A549 (cell line): Measurements from ENCODE around the gene S100A11. TPM values are rescaled to one million over a fixed set of nuclear protein-coding genes. Genes with fewer than 3 reads are reported as not detected.

Source experiments
- ATAC-seq, 2 experiments: fragments of 200-7000 bp in 1 of 2; fragments of >200 bp in 1 of 2; cut with Nextera tagmentation in 1 of 2; cut with Tn5 transposase in 1 of 2; 3 replicates each; pipeline versions ENCODE4 v1.8.0 to v1.9.1; 2018 to 2020; ENCODE audit warnings: mild to moderate bottlenecking in 1 of 2, moderate library complexity in 1 of 2
- CTCF ChIA-PET: fragments of 300-600 bp; sonication (Branson Sonifier 250); formaldehyde crosslinking; extraction: SDS; loops from one replicate; lab custom pipeline; 2021; ENCODE audit warnings: antibody characterized with exemption, inconsistent platforms; lab: Yijun Ruan, JAX
- POLR2A ChIA-PET: fragments of 350-600 bp; formaldehyde crosslinking; extraction: SDS; loops from one replicate; lab custom pipeline; 2021; ENCODE audit warnings: antibody characterized with exemption, inconsistent platforms; lab: Yijun Ruan, JAX
- DNase-seq, 2 experiments: peaks; one replicate each; pipeline versions ENCODE4 v3.0.0 to v3.0.0-alpha.2; 2011 to 2016; ENCODE audit warnings: low read depth in 1 of 2, low spot score in 1 of 2
- FAIRE-seq: peaks from 2 replicates; lab custom pipeline; 2011; peaks lifted over from hg19 to GRCh38; lab: Jason Lieb, UNC
- H3K27ac ChIP-seq, 2 experiments: fragments of >200 bp; sonication (Bioruptor Twin); formaldehyde crosslinking; 3 replicates each; pipeline ENCODE4 v1.5.1; 2016 to 2017
- H3K4me1 ChIP-seq: fragments of >200 bp; sonication (Bioruptor Twin); formaldehyde crosslinking; 3 replicates; pipeline ENCODE4 v1.6.1; 2016
- H3K4me2 ChIP-seq: fragments of >200 bp; sonication (Bioruptor Twin); formaldehyde crosslinking; 3 replicates; pipeline ENCODE4 v1.6.1; 2016
- H3K4me3 ChIP-seq: fragments of >200 bp; sonication (Bioruptor Twin); formaldehyde crosslinking; 3 replicates; pipeline ENCODE4 v1.5.1; 2016
- H3K9me3 ChIP-seq: fragments of >200 bp; sonication (Bioruptor Twin); formaldehyde crosslinking; 3 replicates; pipeline ENCODE4 v1.6.1; 2016
- ATOH8 ChIP-seq: fragments of 250-450 bp; sonication (Bioruptor Pico); IDR thresholded peaks from 2 replicates; pipeline ENCODE4 v1.5.0; 2020; ENCODE audit warnings: low read depth, mild to moderate bottlenecking, moderate library complexity
- BCL3 ChIP-seq: fragments of >200 bp; sonication (Bioruptor Twin); formaldehyde crosslinking; IDR thresholded peaks from 3 replicates; pipeline ENCODE4 v1.6.1; 2016
- CHD2 ChIP-seq: fragments of 150-350 bp; IDR thresholded peaks from 2 replicates; pipeline ENCODE4 v1.6.1; 2014; ENCODE audit warnings: low read length; ENCODE audit not compliant: partially characterized antibody
- CHD4 ChIP-seq: fragments of 200-600 bp; sonication (generic); IDR thresholded peaks from 2 replicates; pipeline ENCODE4 v1.6.1; 2016; ENCODE audit warnings: antibody characterized with exemption, mild to moderate bottlenecking, borderline replicate concordance
- E2F6 ChIP-seq: IDR thresholded peaks from 2 replicates; pipeline ENCODE4 v1.6.1; 2012; ENCODE audit warnings: low read depth, borderline replicate concordance
- EHF ChIP-seq: fragments of 250-450 bp; sonication (Bioruptor Pico); IDR thresholded peaks from 2 replicates; pipeline ENCODE4 v1.5.0; 2020; ENCODE audit warnings: mild to moderate bottlenecking
- ELK1 ChIP-seq: fragments of 150-350 bp; IDR thresholded peaks from 2 replicates; pipeline ENCODE4 v1.6.1; 2014; ENCODE audit warnings: low read depth, mild to moderate bottlenecking, low read length
- FOSB ChIP-seq: fragments of 250-450 bp; sonication (Bioruptor Pico); IDR thresholded peaks from 2 replicates; pipeline ENCODE4 v1.5.0; 2020; ENCODE audit warnings: mild to moderate bottlenecking, moderate library complexity
- FOSL2 ChIP-seq, 2 experiments: fragments of 450-650 bp in 1 of 2; fragments of >200 bp in 1 of 2; sonication (Bioruptor Twin) in 1 of 2; formaldehyde crosslinking; IDR thresholded peaks; 2 replicates each; pipeline versions ENCODE4 v1.5.0 to v1.6.1; 2016 to 2020; ENCODE audit warnings: mild to moderate bottlenecking in 1 of 2, moderate library complexity in 1 of 2
- GATA3 ChIP-seq: IDR thresholded peaks from 2 replicates; pipeline ENCODE4 v1.6.1; 2012; ENCODE audit warnings: borderline replicate concordance
- HEYL ChIP-seq: fragments of 250-450 bp; sonication (Bioruptor Pico); IDR thresholded peaks from 2 replicates; pipeline ENCODE4 v1.8.0; 2021; ENCODE audit warnings: mild to moderate bottlenecking, moderate library complexity
- HOXA7 ChIP-seq: fragments of 250-450 bp; sonication (Bioruptor Pico); IDR thresholded peaks from 2 replicates; pipeline ENCODE4 v1.5.0; 2020; ENCODE audit warnings: mild to moderate bottlenecking, moderate library complexity
- HOXB13 ChIP-seq: fragments of 250-450 bp; sonication (Bioruptor Pico); IDR thresholded peaks from 2 replicates; pipeline ENCODE4 v1.5.0; 2020; ENCODE audit warnings: low read depth, mild to moderate bottlenecking, moderate library complexity
- HOXB5 ChIP-seq: fragments of 250-450 bp; sonication (Bioruptor Pico); IDR thresholded peaks from 2 replicates; pipeline ENCODE4 v1.5.0; 2020; ENCODE audit warnings: mild to moderate bottlenecking, moderate library complexity
- KDM1A ChIP-seq: fragments of 200-600 bp; sonication (generic); IDR thresholded peaks from 2 replicates; pipeline ENCODE4 v1.6.1; 2016; ENCODE audit warnings: low read depth, mild to moderate bottlenecking
- MAFK ChIP-seq: fragments of 450-650 bp; IDR thresholded peaks from 2 replicates; pipeline ENCODE4 v1.6.1; 2014; ENCODE audit not compliant: partially characterized antibody
- MAX ChIP-seq: IDR thresholded peaks from 2 replicates; pipeline ENCODE4 v1.6.1; 2012
- MAZ ChIP-seq: fragments of 150-350 bp; IDR thresholded peaks from 2 replicates; pipeline ENCODE4 v1.6.1; 2014; ENCODE audit warnings: antibody characterized with exemption, low read depth, low read length, borderline replicate concordance
- MYC ChIP-seq: IDR thresholded peaks from 2 replicates; pipeline ENCODE4 v1.6.1; 2012; ENCODE audit warnings: mild to moderate bottlenecking, inconsistent platforms, low read length, improper control_type of control experiment, borderline replicate concordance
- NFE2L2 ChIP-seq: fragments of 150-350 bp; conservative IDR thresholded peaks from 2 replicates; pipeline ENCODE4 v1.6.1; 2014; ENCODE audit warnings: low read length
- PBX3 ChIP-seq: IDR thresholded peaks from 2 replicates; pipeline ENCODE4 v1.6.1; 2012
- PHF8 ChIP-seq: fragments of 200-600 bp; sonication (generic); IDR thresholded peaks from 2 replicates; pipeline ENCODE4 v1.6.1; 2016; ENCODE audit warnings: low read depth, mild to moderate bottlenecking, antibody characterized with exemption, moderate library complexity, borderline replicate concordance
- POLR2AphosphoS2 ChIP-seq: conservative IDR thresholded peaks from 2 replicates; pipeline ENCODE4 v1.6.1; 2012; ENCODE audit warnings: low read length, improper control_type of control experiment, inconsistent platforms
- RARB ChIP-seq: fragments of 250-450 bp; sonication (Bioruptor Pico); IDR thresholded peaks from 2 replicates; pipeline ENCODE4 v1.8.0; 2021; ENCODE audit warnings: mild to moderate bottlenecking, moderate library complexity
- RNF2 ChIP-seq: fragments of 200-600 bp; sonication (generic); IDR thresholded peaks from 2 replicates; pipeline ENCODE4 v1.6.1; 2016; ENCODE audit warnings: low read depth, mild to moderate bottlenecking, antibody characterized with exemption, moderate library complexity, borderline replicate concordance
- SMC3 ChIP-seq: fragments of >200 bp; sonication (Bioruptor Twin); formaldehyde crosslinking; IDR thresholded peaks from 3 replicates; pipeline ENCODE4 v1.6.1; 2018; ENCODE audit warnings: inconsistent platforms
- SREBF2 ChIP-seq: fragments of 450-650 bp; IDR thresholded peaks from 2 replicates; pipeline ENCODE4 v1.6.1; 2014; ENCODE audit warnings: mild to moderate bottlenecking, moderate library complexity
- TFCP2L1 ChIP-seq: fragments of 250-450 bp; sonication (Bioruptor Pico); IDR thresholded peaks from 2 replicates; pipeline ENCODE4 v1.5.0; 2021; ENCODE audit warnings: mild to moderate bottlenecking
- ZC3H11A ChIP-seq: fragments of 450-650 bp; IDR thresholded peaks from 2 replicates; pipeline ENCODE4 v1.6.1; 2014; ENCODE audit warnings: antibody characterized with exemption, mild to moderate bottlenecking
- ZFP36 ChIP-seq: fragments of 450-650 bp; IDR thresholded peaks from 2 replicates; pipeline ENCODE4 v1.6.1; 2014; ENCODE audit warnings: borderline replicate concordance; ENCODE audit not compliant: partially characterized antibody
- ZNF302 ChIP-seq: fragments of 250-450 bp; sonication (Bioruptor Pico); IDR thresholded peaks from 2 replicates; pipeline ENCODE4 v1.9.0; 2021; ENCODE audit warnings: inconsistent platforms, mild to moderate bottlenecking, moderate library complexity
- WGBS: methylation state at CpG from one replicate; pipeline ENCODE4 v1.1.6; 2017; ENCODE audit errors: missing lambda C conversion rate; 5-methylcytosine and 5-hydroxymethylcytosine counted together
- polyA plus RNA-seq, 4 experiments: library from polyadenylated mRNA; depleted of rRNA in 3 of 4; stranded (reverse); fragments of >200 nt; fragmentation: RNase III in 1 of 4; extraction: RNeasy Plus Mini Kit Qiagen cat#74134 plus additional on column Dnase treatment in 1 of 4; gene quantifications; 2 replicates in 3 of 4; 3 replicates in 1 of 4; pipeline ENCODE4 v1.2.3, GENCODE V29; 2011 to 2017

The S100A11 gene
- polyA plus RNA-seq, 2 of the 4 experiments (the other 2 are of a cell fraction) = 671 to 1,531 TPM

- TF ChIP-seq CHD4 = no peak
These were observed 41.8 kb downstream of the S100A11 start (continued) for GRCh38 chr1:151994956-151995355.

GRCh38 chr1:151993734-151994496 is 42.9 kb downstream of the S100A11 start, which contains the start of gene S100A10:
TSS of gene S100A10 (minus strand) at chr1:151993859. CDS start at chr1:151986230, 7,629 bp downstream.
- Histone ChIP-seq H3K4me1 (peaks cover 59% of the 10 kb centered on the region), H3K9me3 (peaks cover 6% of the 10 kb centered on the region; the same call in 1 of the 3 replicates), H3K4me2 (peak within 1 kb of the TSS; percentile 96), H3K4me3 (peak within 1 kb of the TSS; percentile 87), H3K27ac (peak within 1 kb of the TSS; percentile 97)
- ChIA-PET POLR2A (interaction anchor here (1.0 to 10.4 kb wide), 7 partner anchors 8 to 85 kb away, joined by 3 to 151 read pairs (median 9); partner anchors contain the start of genes S100A11 and THEM4), CTCF (interaction anchor here (14.2 to 38.2 kb wide), 3 partner anchors 4 to 58 kb away, joined by 378 to 1410 read pairs (median 1410); partner anchors contain the start of gene S100A10)
- no peak for FAIRE-seq
- peak in 1 of 2 experiments; percentile 88 for DNase-seq
- 2% methylated on average over 9 of the region's 69 CpGs for WGBS
- ATAC-seq = peak; percentile 51 to 67
- TF ChIP-seq RARB (no peak), MYC (no peak; the same call in 1 of the 2 replicates), FOSB (peak; percentile 88; the same call in 1 of the 2 replicates), PBX3 (no peak), ZC3H11A (no peak), ZFP36 (no peak), HOXB13 (peak; percentile 81), FOSL2 (IDR thresholded peaks at IDR 0.05) (no peak), FOSL2 (CRISPR knock-in tag; IDR thresholded peaks at IDR 0.05) (0 out of 2 replicates have a peak, but pooled peaks have one; percentile 23), BCL3 (peak; percentile 84; the same call in 2 of the 3 replicates), HOXA7 (peak; percentile 25; the same call in 1 of the 2 replicates), ELK1 (no peak), GATA3 (0 out of 2 replicates have a peak, but pooled peaks have one; percentile 9), NFE2L2 (no peak), RNF2 (no peak), MAZ (peak; percentile 68; the same call in 1 of the 2 replicates), ATOH8 (CRISPR knock-in tag) (peak; percentile 33; the same call in 1 of the 2 replicates), MAFK (no peak), E2F6 (no peak), PHF8 (no peak), ZNF302 (no peak), HOXB5 (peak; percentile 80; the same call in 1 of the 2 replicates), EHF (0 out of 2 replicates have a peak, but pooled peaks have one; percentile 24), SMC3 (0 out of 3 replicates have a peak, but pooled peaks have one; percentile 16), SREBF2 (no peak), TFCP2L1 (CRISPR knock-in tag) (no peak; the same call in 1 of the 2 replicates), POLR2AphosphoS2 (no peak), KDM1A (no peak), HEYL (CRISPR knock-in tag) (no peak), CHD2 (no peak), MAX (peak; percentile 84)
